Measurements from ENCODE around the gene SLIT1.

The SLIT1 gene

DNA sequence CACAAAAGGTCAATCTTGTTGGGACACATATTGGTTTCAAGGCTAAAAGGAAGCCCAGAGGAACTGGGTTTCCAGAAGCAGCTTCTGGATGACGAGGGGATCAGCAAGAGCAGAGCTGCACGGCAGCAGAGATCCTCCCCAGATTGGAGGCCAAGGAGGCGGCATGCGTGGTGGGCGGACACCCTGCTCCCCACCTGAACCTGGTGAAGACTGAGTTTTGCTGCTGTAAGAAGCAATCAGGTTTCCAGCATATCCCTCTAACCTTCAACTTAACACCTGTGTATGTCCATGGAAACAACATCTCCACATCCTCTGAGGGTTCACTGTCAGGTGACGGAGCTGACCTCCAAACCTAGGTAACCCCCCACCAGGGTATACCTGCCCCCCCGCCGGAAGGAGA lies 35.1 kb downstream of the SLIT1 start:
- no peak for DNase-seq (ENCODE audit: low read depth in 2 of 2)
- TF ChIP-seq, protein P1, sequence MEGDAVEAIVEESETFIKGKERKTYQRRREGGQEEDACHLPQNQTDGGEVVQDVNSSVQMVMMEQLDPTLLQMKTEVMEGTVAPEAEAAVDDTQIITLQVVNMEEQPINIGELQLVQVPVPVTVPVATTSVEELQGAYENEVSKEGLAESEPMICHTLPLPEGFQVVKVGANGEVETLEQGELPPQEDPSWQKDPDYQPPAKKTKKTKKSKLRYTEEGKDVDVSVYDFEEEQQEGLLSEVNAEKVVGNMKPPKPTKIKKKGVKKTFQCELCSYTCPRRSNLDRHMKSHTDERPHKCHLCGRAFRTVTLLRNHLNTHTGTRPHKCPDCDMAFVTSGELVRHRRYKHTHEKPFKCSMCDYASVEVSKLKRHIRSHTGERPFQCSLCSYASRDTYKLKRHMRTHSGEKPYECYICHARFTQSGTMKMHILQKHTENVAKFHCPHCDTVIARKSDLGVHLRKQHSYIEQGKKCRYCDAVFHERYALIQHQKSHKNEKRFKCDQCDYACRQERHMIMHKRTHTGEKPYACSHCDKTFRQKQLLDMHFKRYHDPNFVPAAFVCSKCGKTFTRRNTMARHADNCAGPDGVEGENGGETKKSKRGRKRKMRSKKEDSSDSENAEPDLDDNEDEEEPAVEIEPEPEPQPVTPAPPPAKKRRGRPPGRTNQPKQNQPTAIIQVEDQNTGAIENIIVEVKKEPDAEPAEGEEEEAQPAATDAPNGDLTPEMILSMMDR (IDR thresholded peaks at IDR 0.05; ENCODE audit: low read depth, low read length), result no peak
- no peak overlapping the region for H3K4me3 ChIP-seq (replicated peaks in 1 of 2; ENCODE audit: low read depth in 2 of 2, low read length in 2 of 2)

DNA sequence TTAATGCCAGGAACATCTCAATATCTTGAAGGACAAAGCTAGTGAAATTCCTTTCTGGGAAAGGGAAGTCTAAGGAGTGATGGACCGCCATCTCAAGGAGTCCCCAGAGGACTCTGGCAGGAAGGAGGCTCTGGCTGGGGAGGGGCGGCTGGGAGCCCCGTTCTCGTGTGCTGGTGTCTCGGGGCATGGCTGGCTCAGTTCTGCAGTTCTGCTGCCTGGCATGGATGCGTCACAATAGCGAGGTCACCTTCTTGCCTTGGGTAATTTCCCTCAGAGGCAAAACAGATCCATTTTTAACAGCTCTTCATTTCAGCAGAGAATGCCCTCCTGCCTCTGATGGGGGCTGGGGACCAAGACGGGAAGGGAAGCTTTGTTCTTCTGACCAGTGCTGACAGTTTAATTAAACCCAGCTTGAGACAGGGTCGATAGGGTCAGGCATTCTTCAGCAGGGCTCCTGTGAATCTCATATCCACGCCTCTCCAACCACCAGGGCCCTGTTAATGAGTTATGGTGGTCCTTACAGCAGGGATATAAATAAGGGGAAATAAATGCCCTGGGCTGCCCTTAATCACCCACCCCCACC lies 35.7 kb downstream of the SLIT1 start:
- TF ChIP-seq, protein P1 (IDR thresholded peaks at IDR 0.05; ENCODE audit: low read depth, low read length), result no peak
- no peak for DNase-seq (ENCODE audit: low read depth in 2 of 2)
- no peak overlapping the region for H3K4me3 ChIP-seq (replicated peaks in 1 of 2; ENCODE audit: low read depth in 2 of 2, low read length in 2 of 2)

DNA sequence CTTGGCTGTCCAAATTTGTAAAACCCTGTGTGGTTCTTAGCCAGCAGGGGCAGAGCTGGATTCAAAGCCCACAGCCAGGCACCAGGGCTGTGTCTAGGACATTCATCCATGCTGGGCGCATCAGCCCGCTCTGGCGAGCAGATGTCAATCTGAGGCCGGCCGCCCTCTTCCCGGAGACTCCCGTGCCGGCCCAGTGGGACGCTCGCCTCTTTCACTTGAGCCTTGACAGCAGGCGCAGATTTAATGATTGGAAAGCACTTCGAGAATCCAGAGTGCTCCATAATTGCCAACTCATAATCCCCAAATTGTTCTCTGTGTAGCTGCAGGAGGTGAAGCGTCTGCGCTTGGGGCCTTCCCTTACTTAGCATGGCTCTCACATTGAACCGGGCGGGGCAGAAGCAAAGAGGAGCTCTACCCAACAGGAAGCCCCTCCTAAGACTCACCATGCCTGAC lies 36.7 kb downstream of the SLIT1 start:
- TF ChIP-seq, protein P1 (IDR thresholded peaks at IDR 0.05; ENCODE audit: low read depth, low read length), result no peak
- H3K4me3 ChIP-seq (replicated peaks in 1 of 2; ENCODE audit: low read depth in 2 of 2, low read length in 2 of 2), result no peak overlapping the region
- no peak for DNase-seq (ENCODE audit: low read depth in 2 of 2)

DNA sequence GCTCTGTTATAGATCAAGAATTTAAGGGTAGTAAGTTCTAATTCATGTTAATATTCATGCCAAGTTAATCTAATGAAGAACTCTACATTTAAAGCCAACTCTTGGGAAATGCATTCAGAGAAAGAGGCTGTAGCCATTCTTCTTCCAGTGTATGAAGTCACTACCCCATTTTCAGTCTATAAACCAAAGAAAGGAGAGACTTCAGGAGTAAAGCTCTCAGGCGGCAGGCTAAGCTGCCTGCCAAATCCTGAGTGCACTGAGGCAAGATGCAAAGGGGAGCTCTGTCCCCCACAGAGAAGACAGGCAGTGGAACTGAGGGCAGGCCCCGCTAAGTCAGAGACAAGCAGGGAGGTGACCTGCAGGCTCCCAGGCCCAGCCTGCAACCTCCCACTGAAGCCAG lies 41.5 kb downstream of the SLIT1 start:
- no peak overlapping the region for H3K4me3 ChIP-seq (replicated peaks in 1 of 2; ENCODE audit: low read depth in 2 of 2, low read length in 2 of 2)
- TF ChIP-seq, protein P1 (IDR thresholded peaks at IDR 0.05; ENCODE audit: low read depth, low read length), result no peak
- DNase-seq (ENCODE audit: low read depth in 2 of 2), result no peak

DNA sequence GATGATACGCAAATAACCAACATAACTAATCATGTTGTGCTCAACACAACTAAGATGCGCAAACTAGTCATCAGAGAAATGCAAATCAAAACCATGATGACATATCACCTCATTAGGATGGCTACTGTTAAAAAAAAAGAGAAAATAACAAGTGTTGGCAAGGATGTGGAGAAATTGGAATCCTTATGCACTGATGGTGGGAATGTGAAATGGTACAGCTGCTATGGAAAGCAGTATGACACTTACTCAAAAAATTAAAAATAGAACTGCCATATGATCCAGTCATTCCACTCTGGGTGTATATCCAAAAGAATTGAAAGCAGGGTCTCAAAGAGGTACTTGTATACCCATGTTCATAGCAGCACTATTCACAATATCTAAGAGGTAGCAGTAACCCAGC lies 42.9 kb downstream of the SLIT1 start:
- DNase-seq (ENCODE audit: low read depth in 2 of 2), result no peak
- TF ChIP-seq, protein P1 (IDR thresholded peaks at IDR 0.05; ENCODE audit: low read depth, low read length), result no peak
- H3K4me3 ChIP-seq (replicated peaks in 1 of 2; ENCODE audit: low read depth in 2 of 2, low read length in 2 of 2), result no peak overlapping the region

DNA sequence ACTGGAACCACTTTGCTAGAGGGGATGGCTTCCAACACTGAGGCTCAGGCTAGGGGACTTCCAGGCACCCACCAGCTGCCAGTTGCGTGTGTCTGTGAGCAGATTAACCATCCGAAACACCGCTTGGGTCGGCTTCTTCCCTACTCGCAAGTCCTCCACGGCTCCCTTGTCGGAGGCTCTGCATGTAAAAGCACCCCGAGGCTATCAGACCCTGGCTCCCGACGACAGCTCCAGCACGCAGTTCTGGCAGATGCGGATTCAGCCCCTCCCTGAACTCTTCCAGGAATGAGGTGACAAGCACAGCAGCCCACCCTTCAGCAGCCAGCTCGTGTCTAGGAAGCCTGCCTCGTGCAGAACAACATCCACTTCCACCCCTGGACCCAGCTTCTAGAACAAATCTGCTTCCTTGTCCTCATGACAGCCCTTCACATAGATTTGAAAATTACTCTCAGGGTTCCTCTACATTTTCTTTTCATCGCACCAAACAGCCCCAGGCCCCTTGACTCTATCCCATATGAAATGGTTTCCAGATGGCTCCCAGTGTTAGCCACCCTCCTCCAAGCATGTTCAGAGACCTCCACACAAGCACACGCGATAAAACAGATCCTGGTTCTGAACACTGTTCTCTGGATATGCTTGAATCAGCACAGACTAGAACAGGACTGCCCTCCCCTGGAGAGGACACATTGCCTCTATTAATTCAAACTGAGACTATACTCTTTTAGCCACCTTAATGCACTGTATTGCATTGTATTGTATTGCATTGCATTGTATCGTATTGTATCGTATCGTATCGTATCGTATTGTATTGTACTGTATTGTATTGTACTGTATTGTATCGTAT lies 44.6 kb downstream of the SLIT1 start:
- TF ChIP-seq, protein P1 (IDR thresholded peaks at IDR 0.05; ENCODE audit: low read depth, low read length), result no peak
- no peak overlapping the region for H3K4me3 ChIP-seq (replicated peaks in 1 of 2; ENCODE audit: low read depth in 2 of 2, low read length in 2 of 2)
- DNase-seq (ENCODE audit: low read depth in 2 of 2), result no peak
